Raji (cell line): ENCODE results near the gene KRT79.

ENCODE experiments used
- POLR2A ChIP-seq: IDR thresholded peaks from 2 replicates; pipeline ENCODE4 v1.6.1; 2011; ENCODE audit warnings: low read depth, low read length, control low read depth; ENCODE audit not compliant: insufficient read depth

KRT79 gene

DNA sequence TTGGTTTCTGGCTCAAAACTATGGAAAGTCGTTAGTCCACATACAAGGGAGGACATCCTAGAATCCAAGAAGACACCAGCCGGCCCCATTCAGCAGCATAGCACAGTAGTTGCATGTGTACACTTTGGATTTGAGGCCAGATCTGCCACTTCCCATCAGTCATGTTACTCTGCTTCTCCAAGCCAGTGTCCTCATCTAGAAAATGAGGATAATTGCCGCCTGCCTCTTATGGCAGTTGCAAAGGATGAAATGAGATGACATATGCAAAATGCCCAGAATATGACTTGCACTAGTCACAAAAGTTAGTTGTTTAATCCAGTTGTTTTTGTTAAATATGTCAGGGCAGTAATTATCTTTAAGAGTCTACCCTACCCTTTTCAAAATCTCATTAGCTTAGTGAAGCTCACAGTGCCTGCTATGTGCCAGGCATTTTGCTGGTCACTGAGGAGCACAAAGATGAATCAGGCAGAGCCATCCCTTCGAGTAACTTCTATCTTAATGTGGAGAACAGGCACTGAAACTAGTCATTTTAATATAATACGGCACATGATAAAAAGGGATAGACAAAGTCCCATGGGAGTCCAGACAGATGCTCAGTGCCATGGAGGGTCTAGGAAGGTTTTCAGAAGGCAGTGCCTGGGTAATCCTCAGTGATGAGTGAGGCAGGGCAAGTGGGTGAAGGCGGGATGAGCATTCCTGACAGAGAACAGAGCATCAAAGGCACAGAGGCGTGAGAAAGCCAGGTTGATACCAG, 50.4 kb downstream of the KRT79 start:
- no peak for TF ChIP-seq POLR2A

DNA sequence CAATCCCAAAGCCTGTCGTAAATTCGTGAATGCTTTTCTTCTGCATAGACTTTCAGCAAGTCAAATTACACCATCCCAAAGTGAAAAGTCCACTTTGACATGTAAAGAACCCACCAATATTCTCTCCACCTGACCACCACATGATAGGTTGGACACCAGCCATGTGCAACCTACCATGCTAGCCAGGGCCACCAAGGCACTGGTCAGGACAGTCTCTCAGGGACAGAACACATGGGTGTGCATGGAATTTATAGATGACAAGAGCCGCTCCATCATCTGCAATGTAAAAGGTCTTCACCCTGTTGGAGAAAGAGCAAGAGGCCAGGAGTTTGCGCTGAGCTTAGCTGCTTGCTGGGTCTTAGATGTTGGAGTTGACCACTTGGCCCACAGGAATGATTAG, 51.6 kb downstream of the KRT79 start:
- TF ChIP-seq POLR2A, result no peak

DNA sequence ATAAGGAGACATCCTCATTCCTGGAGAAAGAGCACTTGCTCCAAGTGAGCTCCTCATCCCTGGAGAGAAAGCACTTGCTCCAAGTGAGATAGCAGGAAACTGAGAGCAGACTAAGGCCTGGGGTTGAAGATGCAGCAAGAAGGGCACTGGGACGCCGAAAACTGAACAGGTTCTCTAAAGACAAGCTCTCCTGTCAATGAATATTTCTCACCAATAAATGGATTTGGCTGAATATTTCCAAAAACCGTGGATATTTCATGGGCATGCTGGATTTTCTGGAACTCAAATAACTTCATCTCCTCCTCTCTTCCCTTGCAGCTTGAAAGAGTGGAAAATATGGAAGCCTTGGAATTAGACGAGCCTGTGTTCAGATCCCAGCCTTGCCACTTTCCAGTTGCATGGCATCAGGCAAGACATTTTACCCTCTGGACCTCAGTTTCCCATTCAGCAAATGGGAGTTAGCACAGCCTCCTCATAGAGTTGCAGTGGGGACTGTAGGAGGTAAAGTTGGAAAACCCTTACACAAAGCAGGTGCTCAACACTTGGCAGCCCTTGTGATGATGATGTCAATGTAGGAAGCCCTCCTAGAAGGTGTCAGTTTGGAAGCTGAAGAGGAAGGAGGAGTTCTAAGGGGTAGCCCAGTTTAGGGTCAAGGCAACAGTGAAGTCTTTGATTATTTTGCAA, 52.6 kb downstream of the KRT79 start:
- TF ChIP-seq POLR2A, result no peak

DNA sequence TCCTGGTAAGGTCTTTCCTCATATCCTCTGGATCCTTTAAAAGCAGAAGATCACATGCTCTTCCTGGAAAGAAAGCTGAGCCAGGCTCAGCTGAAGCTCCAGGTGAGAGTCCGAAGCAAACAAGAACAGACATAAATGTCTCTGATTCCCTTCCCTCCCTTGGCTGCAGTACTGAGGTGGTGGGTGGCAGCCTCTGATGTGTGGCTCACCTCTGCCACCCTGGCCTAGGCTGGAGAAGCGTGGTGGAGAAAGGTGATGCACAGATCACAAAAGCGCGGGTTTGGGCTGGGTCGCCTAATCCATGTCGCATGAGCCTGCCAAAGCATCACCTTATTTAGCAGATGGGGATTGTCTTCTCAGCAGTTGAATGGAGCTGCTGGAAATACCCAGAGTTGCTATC, 54.2 kb downstream of the KRT79 start:
- TF ChIP-seq POLR2A, result no peak

DNA sequence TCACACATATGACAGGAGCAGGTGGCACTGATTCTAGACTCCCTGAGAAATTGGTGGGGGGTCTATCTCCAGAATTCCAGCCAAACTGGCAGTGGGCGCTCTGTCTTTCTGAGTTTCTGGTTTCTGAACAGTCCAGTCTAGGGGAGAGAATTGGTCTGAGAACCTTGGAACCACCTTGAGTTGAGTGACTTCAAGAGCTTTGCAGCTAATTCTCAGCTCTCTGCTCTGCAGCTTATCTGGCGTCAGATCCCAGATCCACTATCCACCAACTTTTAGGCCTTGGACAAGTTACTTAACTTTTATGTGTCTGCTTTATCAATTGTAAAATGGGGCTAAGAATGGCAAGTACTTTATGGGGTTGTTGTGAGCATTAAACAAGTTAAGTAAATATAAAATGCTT, 55.3 kb downstream of the KRT79 start:
- TF ChIP-seq POLR2A, result no peak

DNA sequence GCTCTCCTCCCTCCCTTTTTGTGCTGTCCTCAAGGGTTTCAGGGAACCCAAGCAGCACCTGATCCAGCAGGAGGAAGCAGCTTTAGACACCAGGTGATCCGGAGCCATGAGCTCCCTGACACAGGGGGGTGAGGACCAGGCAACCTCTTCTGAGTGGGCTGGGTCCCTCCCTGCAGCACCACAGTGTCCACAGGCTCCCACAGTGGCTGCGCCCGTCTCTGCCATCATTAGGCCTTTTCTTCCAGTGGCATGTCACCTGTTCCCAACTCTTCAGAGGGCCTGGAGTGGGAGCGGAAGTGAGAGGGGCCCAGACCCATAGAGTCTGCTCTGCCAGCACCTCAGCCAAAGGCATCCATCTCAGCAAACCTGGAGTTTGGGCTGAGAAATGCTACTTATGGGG, 56.5 kb downstream of the KRT79 start:
- no peak for TF ChIP-seq POLR2A

DNA sequence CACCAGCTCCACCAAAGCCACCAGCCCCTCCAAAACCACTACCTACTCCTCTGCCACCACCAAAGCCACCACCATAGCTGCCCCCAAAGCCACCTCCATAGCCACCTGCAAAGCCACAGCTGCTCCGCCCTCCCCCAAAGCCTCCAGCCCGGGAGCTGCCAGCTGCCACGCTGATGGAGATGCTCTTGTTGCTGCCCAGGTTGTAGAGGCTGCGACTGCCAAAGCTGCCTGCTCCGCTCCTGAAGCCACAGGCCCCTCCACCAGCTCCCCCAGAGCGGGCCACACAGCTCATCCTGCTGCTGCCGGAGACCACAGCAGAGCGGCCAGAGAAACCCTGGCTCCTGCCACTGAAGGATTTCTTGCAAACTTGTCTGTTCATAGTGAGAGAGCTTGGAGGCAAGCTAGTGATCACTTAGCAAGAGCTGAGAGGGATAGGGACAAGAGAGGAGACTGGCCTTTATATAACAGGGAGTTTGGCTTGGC, 57.2 kb downstream of the KRT79 start, which contains the start of gene KRT76:
Gene KRT76, minus strand, starts transcription at position 433 of the 483 bp plus-strand sequence. Its CDS starts 54 bp downstream, at position 379.
- TF ChIP-seq POLR2A, result no peak

DNA sequence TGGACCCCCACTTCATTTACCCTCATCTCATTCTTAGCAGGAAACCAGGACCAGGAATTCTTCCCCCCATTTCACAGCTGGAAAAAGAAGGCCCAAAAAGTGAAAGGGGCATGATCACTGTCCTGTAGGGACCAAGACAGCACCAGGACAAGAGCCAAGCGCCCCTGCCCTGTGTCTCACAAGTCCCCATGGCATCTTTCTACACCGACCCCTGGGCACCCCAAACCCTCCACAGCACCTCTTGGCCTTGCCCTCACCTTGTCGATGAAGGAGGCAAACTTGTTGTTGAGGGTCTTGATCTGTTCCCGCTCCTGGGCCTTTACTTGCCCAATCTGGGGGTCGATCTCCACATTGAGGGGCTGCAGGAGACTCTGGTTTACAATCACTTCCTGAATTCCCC, 57.7 kb downstream of the KRT79 start:
- TF ChIP-seq POLR2A, result no peak

DNA sequence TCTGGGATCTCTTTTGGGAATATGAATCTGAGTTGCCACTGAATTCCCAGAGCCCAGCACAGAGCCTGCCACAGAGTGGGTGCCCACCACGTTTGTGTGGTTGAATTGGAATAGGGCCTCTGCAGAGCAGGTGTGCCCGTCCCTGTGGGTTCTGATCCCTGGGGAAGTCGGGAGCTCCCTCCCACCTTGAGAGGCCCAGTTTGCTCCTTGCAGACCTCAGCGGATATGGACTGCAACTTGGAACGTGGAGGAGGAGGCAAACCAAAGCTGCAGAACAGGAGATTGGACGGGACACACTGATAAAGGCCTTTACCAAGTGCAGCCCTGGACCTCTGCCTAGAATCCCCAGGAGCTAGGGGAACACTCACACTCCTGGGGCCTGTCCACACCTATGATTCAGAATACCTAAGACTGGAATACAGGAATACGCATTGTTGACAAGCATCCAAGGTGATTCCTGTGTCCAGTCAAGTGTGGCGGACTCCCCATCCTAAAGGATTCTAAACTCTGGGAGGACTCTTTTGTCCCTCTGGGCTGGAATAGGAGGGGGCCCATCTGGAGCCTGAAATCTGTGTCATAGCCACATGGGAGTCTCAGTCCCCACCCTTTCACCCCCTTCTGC, 59.4 kb downstream of the KRT79 start:
- TF ChIP-seq POLR2A, result no peak

DNA sequence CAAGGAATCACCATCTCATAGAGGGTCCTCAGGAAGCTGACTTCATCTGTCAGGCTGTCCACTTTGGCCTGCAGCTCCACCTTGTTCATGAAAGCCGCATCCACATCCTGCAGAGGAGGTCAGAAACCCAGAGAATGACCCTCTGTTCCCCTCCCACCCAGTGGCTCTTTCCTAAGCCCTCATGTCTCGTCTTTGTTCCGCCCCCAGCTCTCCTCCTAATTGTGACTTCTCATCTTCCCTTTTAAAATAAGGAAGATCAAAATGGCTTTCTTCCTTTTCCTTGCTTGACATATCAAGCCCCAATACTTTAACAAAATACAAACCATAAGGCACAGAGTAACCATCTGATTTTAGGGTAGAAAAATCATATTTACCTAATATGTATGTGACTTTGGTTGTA, 61.3 kb downstream of the KRT79 start:
- no peak for TF ChIP-seq POLR2A

DNA sequence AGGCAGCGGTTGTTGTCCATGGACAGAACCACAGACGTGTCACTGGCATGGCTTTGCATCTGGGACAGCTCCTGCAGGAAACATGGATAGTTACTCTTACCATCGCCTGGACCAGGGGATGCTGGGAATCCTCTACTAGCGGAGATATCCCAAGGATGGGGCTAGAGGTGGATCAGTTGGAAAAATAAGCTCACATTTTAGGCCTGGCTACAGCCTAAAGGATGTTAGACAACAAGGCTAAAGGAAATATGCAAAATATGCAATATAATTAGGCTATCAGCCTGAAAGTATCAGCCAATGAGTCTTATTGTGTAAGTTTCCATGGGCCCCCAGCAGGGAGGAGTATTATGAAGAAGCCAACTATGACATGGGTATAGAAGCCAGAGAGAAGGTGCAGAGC, 61.9 kb downstream of the KRT79 start:
- no peak for TF ChIP-seq POLR2A

DNA sequence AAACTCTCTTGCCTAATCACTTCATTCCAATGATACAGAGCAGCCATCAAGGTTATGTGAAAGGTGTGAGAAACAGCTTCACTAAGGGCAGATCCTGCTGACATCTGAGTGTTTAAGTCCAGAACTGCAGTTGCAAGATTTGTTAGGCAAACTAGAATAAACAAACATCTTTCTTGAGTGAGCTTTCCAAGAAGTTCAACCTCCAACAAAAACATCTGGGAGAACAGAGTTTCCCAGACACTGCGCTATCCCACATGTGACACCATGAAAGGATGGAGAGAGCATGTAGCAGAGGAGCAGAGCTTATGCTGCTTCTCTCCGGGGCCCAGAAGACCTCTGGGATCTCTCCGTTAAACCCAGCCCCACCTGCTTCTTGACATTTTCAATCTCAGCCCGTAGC, 62.6 kb downstream of the KRT79 start:
- no peak for TF ChIP-seq POLR2A
